ENCODE data around the gene SCUBE1.

- TF ChIP-seq CTCF (IDR thresholded peaks at IDR 0.05; ENCODE audit: control extremely low read depth in 1 of 3, insufficient read depth in 1 of 3, low read depth in 1 of 3, low read length in 3 of 3), result no peak
- TF ChIP-seq SRF (IDR thresholded peaks at IDR 0.05; ENCODE audit: low read depth, low read length), result no peak
- TF ChIP-seq TAF1 (IDR thresholded peaks at IDR 0.05; ENCODE audit: low read depth, low read length), result no peak
- TF ChIP-seq MAFK (IDR thresholded peaks at IDR 0.05; ENCODE audit: low read depth, low read length), result no peak
- TF ChIP-seq KDM5A (IDR thresholded peaks at IDR 0.05; ENCODE audit: low read length), result no peak
- no peak for TF ChIP-seq RAD21 (IDR thresholded peaks at IDR 0.05 in 1 of 2, conservative IDR thresholded peaks at IDR 0.05 in 1 of 2; ENCODE audit: low read depth in 2 of 2, low read length in 2 of 2)
- TF ChIP-seq CBX8 (IDR thresholded peaks at IDR 0.05; ENCODE audit: borderline replicate concordance, low read depth, low read length), result no peak
- TF ChIP-seq POLR2A (IDR thresholded peaks at IDR 0.05; ENCODE audit: control extremely low read depth in 1 of 2, low read depth in 2 of 2, low read length in 2 of 2), result no peak
- TF ChIP-seq YY1 (IDR thresholded peaks at IDR 0.05; ENCODE audit: low read depth, low read length), result no peak
- no peak for TF ChIP-seq TCF12 (IDR thresholded peaks at IDR 0.05; ENCODE audit: low read depth, low read length)
- no peak for TF ChIP-seq ATF3 (IDR thresholded peaks at IDR 0.05; ENCODE audit: insufficient read depth, low read depth, low read length)
- no peak for TF ChIP-seq RXRA (IDR thresholded peaks at IDR 0.05; ENCODE audit: insufficient read depth, low read depth, low read length)
These were observed 55.7 kb downstream of the SCUBE1 start for GRCh38 chr22:43287441-43287840.
